Measurements from ENCODE around the gene NUP43.
"Not testable (repeated sequence)": the region's sequence is repeated elsewhere in the genome, so short reads cannot be mapped to it uniquely, and the experiment has no call there.

Gene NUP43, protein sequence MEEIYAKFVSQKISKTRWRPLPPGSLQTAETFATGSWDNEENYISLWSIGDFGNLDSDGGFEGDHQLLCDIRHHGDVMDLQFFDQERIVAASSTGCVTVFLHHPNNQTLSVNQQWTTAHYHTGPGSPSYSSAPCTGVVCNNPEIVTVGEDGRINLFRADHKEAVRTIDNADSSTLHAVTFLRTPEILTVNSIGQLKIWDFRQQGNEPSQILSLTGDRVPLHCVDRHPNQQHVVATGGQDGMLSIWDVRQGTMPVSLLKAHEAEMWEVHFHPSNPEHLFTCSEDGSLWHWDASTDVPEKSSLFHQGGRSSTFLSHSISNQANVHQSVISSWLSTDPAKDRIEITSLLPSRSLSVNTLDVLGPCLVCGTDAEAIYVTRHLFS

DNA sequence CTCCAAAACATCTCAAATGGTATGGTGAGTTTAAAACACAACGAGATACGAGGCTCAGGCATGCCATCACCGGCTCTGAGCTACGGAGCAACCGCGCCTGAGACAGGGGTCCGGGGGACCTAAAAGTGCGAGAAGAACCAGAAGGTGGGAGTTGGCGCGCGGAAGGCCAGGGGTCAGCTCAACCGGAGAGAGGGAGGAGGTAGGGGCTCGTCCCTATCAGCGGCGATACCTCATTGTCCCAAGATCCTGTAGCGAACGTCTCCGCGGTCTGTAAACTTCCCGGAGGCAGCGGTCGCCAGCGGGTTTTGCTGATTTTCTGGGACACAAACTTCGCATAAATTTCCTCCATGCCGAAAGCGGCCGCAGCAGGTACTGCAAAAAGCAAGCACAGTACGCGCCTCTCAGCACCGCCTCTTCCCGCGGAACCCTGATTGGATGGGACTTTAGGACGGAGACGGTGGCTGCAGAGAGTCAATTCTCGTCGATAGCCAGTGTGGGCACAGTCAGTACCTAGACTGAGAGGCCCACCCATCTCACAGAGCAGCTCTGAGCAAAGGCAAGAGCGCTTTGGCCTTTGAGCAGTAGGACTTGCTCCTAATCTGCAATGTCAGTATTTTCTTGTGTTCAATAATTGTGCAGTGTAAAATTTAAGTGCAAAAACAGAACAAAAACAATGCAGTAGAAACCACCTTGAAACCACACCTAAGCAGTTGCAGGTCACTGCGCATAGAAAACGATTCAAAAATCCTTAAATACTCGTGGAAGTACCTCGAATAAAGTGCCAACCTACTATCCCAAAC, at the start of gene NUP43:
NUP43 (minus strand) TSS at position 383 of the 800 bp plus-strand sequence; CDS start at position 349, 34 bp downstream.
- DNase-seq: peak; percentile 78 to 90 (median 83)

DNA sequence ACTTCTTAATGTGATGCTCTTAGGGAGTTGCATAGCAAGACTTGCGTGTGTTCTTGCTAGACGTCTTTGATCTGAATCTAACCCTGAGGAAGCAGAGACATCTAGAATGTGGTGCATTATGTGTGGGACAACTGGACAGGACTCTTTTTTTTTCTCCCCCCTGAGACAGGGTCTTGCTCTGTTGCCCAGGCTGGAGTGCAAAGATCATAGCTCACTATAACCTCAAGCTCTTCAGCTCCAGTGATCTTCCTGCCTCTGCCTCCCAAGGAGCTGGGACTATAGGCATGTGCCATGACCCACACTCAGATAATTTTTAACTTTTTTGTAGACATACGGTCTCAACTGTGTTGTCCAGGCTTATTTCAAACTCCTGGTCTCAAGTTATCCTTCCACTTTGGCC, 37.2 kb upstream of the NUP43 start:
- DNase-seq: no peak

DNA sequence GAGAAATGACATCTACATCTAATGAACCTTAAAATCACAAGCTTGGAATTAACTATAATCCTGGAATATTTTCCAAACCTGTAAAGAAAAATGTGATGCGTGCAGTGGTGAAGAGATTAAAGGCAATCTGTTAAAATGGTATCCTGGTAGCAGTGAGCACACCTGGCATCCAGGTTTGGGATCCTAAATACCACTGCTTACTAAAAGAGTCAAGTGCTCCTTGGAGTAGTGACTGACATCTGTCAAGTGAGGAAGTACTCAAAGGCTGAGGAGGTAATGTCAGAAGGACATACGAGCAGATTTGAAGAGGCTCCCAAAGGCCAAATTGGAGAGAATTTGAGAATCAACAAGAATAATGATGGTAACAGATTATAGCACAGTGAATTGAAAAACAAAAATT, 36.0 kb upstream of the NUP43 start:
- DNase-seq: no peak

DNA sequence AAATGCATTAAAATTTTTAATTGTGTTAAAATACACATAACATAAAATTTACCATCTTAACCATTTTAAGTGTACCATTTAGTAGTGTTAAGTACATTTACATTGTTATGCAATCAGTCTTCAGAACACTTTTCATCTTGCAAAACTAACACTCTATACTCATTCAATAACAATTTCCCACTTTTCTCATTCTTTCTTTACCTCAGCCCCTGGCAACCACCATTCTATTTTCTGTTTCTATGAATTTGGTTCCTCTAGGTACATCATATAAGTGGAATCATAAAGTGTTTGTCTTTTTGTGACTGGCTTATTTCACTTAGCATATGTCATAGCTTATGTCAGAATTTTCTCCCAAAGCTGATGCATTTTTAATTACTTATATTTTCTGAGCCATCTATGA, 35.4 kb upstream of the NUP43 start:
- DNase-seq: no peak

DNA sequence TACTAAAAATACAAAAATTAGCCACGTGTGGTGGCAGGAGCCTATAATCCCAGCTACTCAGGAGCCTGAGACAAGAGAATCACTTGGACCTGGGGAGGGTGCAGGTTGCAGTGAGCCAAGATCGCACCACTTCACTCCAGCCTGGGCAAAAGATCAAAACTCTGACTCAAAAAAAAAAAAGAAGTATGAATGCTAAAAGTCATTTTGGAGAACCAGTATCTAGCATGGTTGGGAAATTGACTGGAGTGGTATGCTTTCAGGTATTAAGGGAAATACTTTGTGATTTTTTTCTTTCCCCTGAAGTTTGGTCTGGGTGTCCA, 33.3 kb upstream of the NUP43 start:
- no peak for DNase-seq

DNA sequence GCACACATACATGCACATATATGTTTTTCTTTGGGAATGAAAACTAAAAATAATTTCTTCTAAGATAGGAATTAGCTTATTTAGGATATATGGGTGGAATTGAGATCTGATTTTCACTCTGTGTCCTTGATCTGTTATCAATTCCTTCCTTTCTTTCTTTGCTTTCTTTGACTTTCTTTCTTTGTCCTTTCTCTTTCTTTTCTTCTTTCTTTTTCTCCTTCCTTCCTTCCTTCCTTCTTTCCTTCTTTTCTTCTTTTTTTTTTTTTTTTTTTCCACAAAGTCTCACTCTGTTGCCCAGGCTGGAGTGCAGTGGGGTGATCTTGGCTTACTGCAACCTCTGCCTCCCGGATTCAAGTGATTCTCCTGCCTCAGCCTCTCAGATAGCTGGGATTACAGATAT, 31.3 kb upstream of the NUP43 start:
- DNase-seq: no peak

DNA sequence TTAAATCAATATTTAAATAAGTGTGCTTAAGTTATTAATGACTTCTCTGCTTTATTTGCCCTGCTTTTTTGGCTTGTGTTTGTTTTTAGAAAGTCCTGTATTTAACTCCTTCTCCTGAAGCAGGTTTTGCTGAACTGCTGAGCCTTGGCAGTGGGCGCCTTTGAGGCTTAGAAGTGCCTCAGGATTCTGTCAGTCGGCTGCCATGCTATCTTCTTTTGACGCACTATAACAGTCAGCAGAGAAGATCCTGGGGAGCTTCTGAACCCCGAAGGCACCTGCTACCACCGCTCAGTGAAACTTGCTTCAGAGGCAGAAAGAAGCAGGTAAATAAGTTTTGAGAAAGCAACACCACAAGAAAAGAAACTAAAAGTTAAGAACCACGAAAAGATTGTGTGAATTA, 25.6 kb upstream of the NUP43 start:
- no peak for DNase-seq

DNA sequence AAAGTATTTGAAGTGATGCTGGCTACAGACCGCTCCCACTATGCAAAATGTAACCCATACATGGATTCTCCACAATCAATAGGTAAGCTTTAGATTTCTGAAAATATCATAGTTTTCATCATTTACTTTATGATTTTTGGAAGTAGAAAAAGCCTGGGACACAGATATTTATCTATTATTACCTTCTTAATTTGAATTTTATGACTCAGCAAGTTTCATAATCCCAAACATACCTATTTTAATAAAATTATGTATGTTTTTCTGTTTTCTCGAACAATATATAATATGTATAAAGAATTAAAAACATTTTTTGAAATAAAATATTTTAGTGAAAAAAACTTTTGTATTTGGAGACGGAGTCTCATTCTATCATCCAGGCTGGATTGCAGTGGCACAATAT, 24.9 kb upstream of the NUP43 start:
- DNase-seq: no peak

DNA sequence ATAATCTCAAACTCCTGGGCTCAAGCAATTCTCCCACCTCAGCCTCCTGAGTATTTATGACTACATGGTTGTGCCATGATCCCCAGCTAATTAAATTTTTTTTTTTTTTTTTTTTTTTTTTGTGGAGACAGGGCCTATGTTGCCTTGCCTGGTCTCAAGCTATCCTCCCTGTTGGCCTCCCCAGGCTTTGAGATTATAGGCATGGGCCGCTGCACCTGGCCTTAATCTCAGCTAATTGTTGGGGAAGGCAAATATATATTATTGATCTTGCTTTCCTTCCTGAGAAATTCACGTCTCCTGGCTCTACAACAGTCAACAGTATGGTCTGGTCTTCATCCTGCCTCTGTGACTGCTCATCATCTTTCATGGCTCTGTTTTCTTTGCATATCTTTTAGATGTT, 23.3 kb upstream of the NUP43 start:
- DNase-seq: no peak

DNA sequence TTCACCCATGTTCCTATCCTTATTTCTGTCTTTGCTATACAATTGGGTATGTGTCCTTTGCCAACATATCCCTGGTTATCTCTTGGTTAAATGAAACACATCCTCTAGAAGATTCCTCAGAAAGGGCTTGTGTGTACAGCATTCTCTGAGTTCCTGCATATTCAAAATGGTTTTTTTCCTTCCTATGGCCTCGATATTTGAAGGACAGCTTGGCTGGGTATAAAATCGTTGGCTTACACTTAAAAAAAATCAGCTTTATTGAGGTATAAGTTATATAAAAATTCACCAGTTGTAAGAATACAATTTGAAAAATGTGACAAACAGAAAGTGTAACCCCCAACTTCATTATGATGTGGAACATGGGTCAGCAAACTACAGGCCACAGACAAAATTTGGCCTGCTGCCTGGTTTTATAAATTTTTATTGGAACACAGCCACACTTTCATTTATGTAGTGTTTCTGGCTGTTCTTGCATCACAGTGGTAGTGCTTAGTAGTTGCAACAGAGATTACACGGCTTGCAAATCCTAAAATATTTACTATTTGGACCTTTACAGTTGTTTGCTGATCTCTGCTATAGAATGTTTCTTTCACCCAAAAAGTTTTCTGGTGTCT, 19.9 kb upstream of the NUP43 start:
- no peak for DNase-seq

DNA sequence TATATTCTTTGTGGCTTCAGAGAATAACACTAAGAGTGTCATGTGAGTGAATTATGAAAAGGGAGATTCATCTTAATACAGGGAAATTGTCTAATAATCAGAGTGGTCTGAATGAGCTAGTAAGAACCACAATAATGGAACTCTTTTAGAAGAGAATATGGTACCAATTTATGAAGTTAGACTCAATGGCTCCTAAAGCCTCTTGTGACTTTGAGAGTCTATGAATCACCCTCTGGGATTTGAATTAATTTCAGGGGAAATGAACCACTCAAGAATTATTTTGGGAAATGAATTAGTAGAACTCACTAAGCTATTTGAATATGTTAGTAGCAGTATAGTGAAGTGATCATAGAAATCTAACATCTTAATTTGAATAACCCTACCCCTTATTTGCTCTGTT, 17.5 kb upstream of the NUP43 start:
- no peak for DNase-seq

DNA sequence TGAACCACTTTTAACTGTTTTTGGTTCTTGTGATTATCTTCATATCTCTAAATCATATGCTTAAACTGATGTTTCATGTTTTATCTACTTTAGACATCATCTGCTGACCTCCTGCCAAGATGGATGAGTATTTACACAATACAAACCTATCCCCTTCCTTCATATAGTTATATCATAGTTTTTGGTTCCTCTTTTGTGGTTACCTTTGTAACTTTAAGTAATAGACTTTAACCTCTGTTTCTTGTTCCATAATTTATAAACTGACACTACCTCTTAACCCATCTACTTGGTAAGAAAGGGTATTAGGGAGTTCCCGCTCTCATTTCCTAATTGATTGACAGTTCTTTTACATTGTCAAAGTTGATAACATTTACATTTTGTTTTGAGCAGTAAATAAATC, 15.1 kb upstream of the NUP43 start:
- DNase-seq: no peak

DNA sequence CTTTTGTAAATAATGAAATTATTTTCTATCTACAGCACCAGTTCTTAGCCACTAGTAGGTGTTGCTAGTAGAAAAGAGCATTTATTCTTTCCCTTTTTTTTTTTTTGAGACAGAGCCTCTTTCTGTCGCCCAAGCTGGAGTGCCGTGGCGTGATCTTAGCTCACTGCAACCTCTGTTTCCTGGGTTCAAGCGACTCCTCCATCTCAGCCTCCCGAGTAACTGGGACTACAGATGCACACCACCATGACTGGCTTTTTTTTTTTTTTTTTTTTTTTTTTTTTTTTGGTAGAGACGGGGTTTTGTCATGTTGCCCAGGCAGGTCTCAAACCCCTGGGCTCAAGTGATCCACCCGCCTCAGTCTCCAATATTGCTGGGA, 9.9 kb upstream of the NUP43 start:
- DNase-seq: no peak

DNA sequence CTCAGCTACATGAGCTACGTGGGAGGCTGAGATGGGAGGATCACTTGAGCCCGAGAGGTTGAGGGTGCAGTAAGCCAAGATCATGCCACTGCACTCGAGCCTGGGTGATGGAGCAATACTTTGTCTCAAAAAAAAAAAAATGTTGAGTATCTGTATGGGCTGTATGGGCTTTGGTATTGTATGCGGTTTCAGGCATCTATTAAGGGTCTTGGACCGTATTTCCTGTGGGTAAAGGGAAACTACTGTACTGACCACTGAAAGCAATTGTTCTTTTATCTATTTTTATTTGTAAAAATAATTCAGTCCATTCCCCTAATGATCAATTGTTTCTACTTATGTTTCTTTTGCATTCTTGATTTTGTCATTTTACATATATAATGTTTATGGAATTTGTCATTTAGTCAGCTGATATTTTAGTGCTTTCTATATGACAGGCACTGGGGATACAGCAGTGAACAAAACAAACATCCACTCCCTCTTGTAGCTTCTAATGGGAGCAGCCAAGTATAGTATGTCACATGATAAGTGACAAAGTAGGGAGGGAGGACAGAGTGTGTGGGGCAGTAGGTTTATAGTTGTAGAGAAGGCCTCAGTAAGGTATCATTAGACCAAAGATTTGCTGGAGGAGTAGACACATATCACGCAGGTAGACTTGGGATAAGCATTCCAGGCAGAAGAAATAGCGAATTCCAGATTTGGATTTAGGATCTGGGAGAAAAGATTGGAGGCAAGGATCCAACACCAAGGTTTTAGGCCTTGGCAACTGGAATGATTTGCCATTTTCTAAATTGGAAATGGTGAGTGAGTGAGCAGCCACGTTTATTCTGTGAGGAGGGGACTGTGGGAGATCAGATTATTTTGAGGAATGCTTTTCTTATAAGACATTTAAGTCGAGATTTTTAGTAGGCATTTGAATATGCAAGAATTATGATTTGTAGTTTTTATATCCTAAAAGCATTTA, 9.3 kb upstream of the NUP43 start:
- no peak for DNase-seq

DNA sequence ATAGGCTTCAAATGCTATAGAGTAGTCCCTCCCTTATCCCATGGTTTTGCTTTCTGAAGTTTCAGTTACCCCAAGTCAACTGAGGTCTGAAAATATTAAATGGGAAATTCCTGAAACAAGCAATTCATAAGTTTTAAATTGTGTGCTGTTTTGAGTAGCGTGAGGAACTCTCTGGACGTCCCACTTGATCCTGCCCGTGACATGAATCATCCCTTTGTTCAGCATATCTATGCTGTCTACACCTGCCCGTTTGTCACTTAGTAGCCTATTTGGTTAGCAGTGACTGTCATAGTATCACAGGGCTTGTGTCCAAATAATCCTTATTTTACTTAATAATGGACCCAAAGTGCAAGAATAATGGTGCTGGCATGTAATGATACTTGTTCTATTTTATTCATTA, 8.2 kb upstream of the NUP43 start:
- DNase-seq: no peak

DNA sequence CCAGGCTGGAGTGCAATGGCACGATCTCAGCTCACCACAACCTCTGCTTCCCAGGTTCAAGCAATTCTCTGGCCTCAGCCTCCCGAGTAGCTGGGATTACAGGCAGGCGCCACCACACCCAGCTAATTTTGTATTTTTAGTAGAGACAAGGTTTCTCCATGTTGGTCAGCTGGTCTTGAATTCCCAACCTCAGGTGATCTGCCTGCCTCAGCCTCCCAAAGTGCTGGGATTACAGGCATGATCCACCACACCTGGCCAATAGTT, 7.0 kb upstream of the NUP43 start:
- DNase-seq: not testable (repeated sequence)

DNA sequence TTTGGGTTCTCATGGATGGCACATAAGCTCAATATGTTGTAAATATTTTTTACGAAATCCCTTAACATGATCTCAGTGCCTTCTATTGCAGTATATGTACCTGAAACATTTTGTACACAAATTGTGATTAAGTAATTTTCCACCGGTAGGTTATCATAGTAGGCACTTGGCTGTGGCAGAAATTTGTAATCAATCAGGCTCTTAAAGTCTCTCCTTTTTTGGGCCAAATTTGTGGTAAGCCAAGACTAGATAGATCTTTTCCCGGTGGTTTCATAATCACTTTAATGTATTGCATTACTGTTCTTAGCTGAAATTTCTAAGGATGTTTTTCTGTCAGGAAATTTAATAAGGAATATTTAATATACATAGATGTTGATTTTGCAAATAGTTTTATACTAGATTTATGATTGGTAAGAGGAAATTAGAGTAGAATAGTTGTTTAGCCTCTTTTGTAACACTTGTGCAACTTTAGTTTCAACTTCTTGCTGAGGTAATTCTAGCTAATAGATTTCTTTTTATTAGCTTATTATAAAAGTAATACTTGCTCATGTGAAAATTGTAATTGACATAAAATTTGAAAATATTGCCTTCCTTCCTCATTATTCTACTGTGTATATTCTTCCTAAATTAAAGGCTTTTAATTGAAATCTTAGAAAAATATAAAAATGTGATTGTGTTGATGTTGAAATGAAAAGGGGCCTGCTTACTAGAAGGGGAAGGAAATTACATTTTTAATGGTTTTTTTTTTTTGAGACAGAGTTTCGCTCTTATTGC, 6.5 kb upstream of the NUP43 start:
- no peak for DNase-seq

DNA sequence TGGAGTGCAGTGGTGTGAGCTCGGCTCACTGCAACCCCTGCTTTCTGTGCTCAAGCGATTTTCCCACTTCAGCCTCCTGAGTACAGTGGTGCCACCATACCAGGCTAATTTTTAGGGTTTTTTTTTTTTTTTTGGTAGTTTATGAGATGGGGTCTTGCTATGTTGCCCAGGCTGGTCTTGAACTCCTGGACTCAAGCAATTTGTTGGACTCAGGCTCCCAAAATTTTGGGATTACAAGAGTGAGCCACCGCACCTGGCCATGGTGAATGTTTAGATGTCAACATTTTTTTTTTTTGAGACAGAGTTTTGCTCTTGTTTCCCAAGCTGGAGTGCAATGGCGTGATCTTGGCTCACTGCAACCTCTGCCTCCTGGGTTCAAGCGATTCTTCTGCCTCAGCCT, 5.6 kb upstream of the NUP43 start:
- not testable (repeated sequence) for DNase-seq

DNA sequence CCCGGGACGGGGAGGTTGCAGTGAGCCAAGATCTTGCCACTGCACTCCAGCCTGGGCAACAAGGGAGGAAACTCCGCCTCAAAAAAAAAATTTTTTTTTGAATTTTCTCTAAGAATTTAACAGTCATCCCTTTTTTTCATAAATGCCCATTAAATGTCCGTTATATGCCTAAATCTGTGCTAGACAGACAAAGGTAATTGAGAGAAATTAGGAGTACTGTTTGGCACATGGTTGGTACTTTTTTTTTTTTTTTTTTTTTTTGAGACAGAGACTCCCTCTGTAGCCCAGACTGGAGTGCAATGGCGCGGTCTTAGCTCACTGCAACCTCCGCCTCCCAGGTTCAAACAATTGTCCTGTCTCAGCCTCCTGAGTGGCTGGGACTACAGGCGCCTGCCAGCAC, 4.9 kb upstream of the NUP43 start:
- DNase-seq: no peak

DNA sequence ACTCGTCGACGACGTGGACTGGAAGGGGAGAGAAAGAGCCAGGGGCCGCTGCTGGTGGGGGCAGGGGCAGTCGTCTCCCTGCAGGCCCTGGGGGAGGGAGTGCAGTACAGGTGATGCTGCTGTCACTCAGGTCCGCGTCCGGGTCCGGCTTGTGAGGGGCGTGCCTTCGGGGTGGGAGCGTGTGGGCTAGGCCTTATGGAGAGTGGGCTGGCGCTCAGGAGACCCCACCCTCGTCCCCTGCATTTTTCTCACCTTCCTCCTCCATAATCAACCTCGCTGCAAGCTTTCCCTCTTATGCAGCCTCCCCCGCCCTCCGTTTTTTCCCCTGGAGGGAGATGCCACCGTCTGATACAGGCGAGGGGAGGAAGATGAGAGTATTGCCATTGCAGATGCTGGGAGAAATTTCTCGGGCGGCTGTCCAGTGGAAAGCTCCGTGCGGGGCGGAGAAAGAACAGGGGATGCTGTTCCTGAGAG, 3.8 kb upstream of the NUP43 start:
- peak in 3 of 4 experiments; percentile 16 to 29 (median 22) for DNase-seq

DNA sequence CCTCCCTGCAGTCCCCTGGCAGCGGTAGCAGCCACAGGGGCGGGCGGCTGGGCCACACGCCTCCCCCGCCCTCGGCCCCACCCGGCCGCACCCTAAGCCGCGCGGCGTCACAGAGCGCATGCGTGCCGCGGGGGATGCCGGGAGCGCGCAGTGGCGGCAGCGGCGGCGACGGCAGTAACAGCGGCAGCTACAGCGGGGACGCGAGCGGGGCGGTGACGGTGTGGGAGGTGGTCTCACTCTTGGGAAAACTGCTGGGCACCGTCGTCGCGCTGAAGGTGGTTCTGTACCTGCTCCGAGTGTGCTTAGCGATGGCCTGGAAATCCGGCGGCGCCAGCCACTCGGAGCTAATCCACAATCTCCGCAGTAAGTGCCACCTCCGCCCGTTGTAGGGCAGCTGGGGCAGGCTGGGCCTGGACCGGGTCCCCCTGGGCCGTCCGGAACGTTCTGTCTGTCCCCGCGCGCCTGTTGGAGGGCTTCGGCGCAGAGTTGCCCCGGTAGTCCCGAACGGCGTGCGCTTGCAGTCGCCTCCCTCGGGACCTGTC, 3.3 kb upstream of the NUP43 start, which contains the start of gene PCMT1:
PCMT1 (plus strand) TSS at position 148 of the 542 bp plus-strand sequence; CDS start at position 309, 161 bp downstream.
- DNase-seq: peak; percentile 78 to 90 (median 82)

Measured in activated CD4-positive, CD25-positive, alpha-beta regulatory T cell (primary cell).